ENCODE data around the gene CDH4.
"Not testable (repeated sequence)": the region's sequence is repeated elsewhere in the genome, so short reads cannot be mapped to it uniquely, and the experiment has no call there.

The CDH4 gene

GRCh38 chr20:61846741-61847419 lies 594.8 kb downstream of the CDH4 start:
- no peak for DNase-seq (ENCODE audit: low spot score)

DNA sequence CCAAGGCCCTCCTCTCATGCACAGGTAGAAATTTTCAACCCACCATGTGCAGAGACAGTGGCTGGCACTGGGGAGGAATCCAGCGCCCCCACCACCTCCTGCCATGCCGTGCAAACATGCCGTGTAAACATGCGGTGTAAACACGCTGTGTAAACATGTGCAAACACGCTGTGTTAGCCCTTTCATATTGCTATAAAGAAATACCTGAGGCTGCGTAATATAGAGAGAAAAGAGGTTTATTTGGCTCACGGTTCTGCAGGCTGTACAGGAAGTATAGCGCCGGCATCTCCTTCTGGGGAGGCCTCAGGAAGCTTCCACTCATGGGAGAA lies 595.3 kb downstream of the CDH4 start:
- DNase-seq (ENCODE audit: low spot score) = no peak

- DNase-seq (ENCODE audit: low spot score) = no peak
Measured at GRCh38 chr20:61847986-61848385, 595.9 kb downstream of the CDH4 start.

- no peak for DNase-seq (ENCODE audit: low spot score)
Measured at GRCh38 chr20:61848851-61849250, 596.8 kb downstream of the CDH4 start.

- DNase-seq (ENCODE audit: low spot score) = no peak
Measured at GRCh38 chr20:61849376-61849775, 597.3 kb downstream of the CDH4 start.

- DNase-seq (ENCODE audit: low spot score) = no peak
Measured at GRCh38 chr20:61849822-61850221, 597.8 kb downstream of the CDH4 start.

DNA sequence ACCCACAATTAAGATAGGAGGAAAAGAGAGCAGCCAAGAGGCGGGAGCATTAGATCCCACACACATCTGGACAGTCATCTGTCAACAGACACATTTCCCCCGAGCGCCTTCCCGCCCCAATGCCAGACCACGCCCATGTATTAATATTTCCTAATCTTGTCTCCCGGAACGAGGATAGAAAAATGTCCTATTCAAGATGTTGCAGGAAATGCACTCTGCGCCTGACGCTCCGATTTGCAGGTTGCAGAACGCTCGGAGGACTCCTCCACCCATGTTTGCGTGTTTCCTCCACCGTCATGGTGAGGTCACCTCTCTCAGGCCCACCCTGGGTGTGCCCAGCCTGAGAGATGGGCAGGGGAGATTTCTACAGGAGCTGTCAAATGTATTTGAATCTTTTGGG lies 598.4 kb downstream of the CDH4 start:
- DNase-seq (ENCODE audit: low spot score) = no peak

DNA sequence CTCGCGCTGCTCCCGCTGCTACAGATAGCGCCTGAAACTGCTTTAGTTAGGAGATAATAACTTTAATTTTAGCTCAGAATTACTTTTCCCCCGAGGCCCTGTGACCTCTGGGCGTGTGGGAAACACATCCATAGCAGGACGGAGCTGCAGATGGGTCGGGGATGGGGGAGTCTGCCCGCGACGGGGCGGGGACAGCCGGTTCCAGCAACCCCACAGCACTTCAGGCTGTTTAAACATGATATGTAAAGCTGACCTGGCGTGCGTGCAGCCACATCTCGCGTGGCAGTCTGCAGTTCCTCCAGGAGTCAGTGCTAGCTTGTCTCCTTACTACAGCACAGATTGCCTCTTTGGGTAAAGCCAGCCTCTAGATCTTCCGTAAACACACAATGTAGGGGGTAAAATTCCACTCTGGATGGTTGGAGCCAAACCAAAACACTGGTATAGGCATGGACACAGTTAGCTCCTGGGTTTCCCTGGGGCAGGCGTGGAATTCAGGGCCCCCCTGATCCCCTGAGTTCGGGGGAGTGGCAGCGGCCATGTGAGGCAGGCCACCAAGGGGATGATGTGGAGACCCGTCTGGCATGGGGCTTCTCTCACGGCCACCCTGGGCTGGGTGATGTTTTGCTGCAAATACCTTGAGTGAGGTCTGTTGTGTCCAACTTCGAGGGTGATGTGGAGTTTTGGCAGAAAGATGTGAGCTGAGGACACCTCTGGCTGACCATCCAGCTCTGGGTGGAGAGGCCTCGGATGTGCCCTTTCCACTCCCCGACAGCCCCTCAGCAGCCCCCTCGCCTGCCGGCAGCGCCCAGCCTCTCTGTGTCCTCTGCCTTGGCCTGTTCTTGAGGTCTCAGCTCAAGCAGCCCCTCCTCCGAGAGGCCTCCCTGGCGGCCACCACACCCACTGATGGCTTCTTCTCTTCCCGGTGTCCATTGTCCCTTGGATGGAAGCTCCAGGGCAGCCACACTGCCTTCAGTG lies 599.2 kb downstream of the CDH4 start:
- DNase-seq (ENCODE audit: low spot score) = no peak

GRCh38 chr20:61852268-61853072 lies 600.4 kb downstream of the CDH4 start:
- DNase-seq (ENCODE audit: low spot score) = no peak

- DNase-seq (ENCODE audit: low spot score) = no peak
Measured at GRCh38 chr20:61853073-61854005, 601.3 kb downstream of the CDH4 start.

GRCh38 chr20:61854538-61854937 lies 602.5 kb downstream of the CDH4 start:
- not testable (repeated sequence) for DNase-seq (ENCODE audit: low spot score)

DNA sequence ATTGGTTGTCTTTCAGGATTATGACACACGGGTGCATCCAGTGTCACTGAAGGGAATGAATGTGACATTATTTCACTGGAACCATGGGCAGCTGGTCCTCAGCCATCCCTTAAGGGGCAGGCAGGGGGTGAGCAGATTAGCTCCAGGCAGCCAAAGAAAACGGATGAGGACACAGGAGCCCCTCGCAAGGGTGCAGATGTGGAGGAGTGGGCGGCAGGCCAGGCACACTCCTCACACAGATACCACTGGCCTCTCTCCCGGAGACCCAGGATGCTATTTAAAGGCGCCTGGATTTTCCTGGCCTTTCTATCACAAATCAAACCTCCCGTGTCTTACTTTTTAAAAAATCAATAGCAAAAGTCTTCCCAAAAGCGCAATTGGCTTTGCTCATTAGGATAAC lies 603.2 kb downstream of the CDH4 start:
- no peak for DNase-seq (ENCODE audit: low spot score)

DNA sequence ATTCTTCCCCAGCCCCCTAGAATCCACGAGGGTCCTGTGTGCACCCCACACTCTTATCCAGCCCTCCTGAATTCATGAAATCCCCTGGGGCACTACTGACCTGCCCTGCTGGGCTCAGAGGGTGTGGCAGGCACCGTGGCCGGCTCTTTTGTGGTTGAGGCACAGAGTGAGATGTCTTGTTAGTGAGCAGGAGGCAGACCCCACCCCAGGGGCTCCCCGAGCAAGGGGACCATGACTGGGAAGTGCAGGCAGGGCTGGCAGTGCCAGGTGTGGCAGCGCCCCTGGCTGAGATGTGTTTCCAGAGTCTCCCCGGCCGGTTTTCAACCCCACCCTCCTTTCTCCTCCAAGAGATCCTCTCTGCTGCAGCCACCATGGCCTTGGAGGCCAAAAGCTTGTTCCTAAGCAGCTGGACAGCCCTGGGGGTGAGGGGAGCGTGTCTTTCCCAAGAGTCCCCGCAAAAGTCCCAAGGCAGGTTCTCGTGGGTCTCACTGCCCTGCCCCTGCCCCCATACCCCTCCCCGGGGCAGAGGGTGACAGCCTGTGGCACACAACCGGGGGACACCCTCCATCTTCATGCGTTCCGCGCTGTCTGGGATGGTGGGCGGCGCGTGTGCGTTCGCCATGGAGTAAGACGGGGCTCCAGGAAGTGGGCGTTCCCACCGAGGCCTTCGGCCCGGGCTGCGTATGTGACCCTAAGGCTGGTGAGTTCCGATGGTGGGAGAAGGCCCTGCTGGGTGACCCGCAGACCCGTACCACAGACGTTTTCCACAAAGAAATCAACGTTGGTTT lies 604.8 kb downstream of the CDH4 start:
- no peak for DNase-seq (ENCODE audit: low spot score)

- DNase-seq (ENCODE audit: low spot score) = no peak
Measured at GRCh38 chr20:61857414-61857775, 605.3 kb downstream of the CDH4 start.

GRCh38 chr20:61857884-61858283 lies 605.8 kb downstream of the CDH4 start:
- no peak for DNase-seq (ENCODE audit: low spot score)

DNA sequence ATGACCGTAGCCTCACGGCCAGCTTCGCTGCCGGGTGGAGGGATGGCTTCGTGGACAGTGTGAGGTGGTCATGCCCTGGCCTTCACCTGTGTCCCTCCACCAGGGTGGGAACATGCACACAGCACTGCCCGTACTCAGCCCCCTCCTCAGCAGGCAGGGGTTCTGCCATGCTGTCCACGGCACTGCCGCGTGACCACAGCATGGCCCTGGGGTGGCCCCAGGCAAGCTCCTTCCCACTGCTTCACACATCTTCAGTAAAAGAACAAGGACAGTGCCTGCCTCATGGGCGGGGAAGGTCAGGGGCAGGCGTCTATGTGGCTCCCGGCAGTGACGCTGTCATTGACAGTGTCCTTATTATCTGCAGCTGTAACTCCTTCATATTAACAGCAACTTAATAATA lies 607.7 kb downstream of the CDH4 start:
- no peak for DNase-seq (ENCODE audit: low spot score)

- DNase-seq (ENCODE audit: low spot score) = no peak
Measured at GRCh38 chr20:61860260-61860987, 608.4 kb downstream of the CDH4 start.

- no peak for DNase-seq (ENCODE audit: low spot score)
Measured at GRCh38 chr20:61861054-61861841, 609.2 kb downstream of the CDH4 start.

GRCh38 chr20:61861858-61862257 lies 609.8 kb downstream of the CDH4 start:
- DNase-seq (ENCODE audit: low spot score) = no peak
